ENCODE measurements around the gene ALAS1.
A peak's percentile ranks its signal among the peaks of the same experiment; 100 is the strongest.

The ALAS1 gene

DNA sequence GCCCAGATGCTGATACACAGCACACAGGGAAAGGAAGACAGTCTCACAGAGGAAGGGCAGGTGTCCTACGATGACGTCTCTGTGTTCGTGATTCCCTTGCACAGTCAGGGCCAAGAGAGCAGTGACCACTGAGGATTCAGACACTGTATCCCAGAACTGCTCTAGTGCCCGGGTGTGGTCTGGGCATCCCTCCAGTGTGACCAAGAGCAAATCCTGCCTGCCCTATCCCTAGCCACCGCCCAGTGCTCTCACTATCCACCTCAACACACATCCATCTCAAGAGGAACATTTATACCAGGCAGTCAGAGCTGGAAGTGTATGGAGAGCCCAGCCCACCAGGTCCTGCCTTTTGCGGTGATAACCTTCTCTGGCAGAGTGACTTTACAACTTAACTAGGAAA, 51.7 kb downstream of the ALAS1 start:
- no peak for DNase-seq (ENCODE audit: low read depth)

DNA sequence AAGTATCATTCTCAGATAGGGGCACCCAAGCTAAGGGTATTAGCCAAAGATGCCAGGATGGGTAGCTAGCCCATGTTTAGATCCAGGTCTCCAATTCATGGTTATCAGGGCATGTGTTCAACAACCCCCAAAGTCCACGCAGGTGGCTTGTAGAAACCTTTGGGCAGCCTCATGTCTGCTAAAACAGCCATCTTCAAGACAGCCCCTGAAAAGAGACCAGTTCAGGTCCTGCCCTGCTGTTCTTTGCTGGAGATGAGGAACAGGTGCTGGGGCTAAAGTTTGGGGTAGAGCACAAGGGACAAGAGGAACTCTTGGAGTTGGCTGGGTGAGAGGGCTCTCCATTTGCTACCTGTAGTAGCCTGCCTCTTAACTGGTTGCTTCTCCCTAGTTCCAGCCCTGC, 52.2 kb downstream of the ALAS1 start:
- no peak for DNase-seq (ENCODE audit: low read depth)

DNA sequence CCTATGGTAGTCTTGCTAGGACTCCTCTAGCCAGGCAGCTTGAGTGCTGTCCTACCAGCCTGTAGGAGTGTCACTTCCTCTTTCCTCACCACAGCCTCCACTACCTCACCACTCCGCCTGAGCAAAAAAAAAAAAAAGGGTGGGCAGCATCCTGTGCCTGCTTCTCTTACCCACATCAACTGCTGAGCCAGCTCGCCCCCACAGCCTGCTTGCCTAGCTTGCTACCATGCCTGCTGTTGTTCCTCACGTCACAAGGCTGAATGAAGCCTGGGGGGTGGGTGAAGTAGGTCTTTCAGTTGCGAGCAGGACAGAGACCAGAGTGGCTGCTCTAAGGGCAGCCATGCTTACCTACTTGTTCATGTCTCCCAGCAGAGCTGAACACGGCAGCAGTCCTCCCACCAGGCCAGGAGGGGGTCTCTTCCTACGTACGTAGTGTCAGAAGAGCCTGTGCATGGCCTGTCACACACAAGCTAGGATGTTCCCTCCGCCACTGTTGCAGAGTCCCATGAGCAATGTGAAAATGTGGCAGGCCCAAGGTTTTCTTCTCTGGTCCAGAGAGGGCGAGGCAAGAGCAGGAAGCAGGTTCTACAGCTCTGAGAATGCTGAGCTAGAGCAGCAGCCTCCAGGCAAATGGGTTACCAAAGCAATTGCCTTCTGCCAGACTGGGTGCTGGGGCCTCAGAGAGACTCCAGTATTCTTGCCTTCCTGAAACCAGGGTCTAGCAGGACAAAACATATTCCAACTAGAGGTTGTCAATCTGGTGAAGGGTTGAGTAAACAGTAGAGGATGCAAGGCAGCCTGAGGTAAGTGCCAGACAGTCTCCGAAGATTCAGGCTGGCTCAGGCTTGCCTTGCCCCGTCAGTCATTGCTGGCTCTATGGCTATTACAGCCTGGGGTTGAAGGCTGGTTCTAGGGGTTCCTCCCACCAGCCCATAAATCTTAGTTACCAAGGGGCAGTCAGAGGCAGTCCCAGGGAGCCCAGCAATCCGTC, 55.6 kb downstream of the ALAS1 start:
- peak; percentile 73 for DNase-seq (ENCODE audit: low read depth)

DNA sequence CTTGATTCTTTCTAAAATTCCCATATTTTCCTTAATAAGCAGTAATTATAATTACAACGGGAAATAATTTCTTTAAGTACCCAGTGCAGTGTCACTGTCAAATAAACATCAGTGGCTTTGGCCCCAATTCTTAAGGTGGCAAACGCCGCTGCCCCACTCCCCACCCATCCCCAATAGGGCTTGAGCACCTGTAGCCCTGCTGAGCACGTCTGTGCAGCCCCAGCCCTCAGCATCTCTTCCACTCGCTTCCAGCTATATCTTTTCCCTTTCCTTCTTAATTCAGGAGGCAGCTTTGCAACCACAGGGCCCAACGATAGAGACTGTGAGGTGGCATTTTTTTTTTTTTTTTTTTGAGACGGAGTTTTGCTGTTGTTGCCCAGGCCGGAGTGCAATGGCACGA, 56.6 kb downstream of the ALAS1 start:
- DNase-seq (ENCODE audit: low read depth) = no peak

DNA sequence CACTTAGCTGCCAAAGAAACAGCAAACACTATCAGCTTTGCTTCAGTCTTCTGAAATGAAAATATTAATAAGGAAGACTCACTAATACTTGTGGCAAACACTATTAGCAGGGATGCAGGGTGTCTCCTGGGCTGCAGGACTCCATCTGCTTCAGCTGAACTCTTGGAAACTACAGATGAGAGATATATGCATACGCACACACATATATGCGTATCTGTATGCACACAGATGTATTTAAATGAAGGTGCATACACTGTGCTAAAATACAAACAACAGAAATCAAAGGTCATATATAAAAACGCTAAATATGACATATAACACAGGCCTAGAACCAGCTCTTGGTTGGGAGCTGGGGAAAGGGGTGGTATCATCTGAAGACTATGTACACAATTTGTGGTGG, 58.2 kb downstream of the ALAS1 start:
- no peak for DNase-seq (ENCODE audit: low read depth)

DNA sequence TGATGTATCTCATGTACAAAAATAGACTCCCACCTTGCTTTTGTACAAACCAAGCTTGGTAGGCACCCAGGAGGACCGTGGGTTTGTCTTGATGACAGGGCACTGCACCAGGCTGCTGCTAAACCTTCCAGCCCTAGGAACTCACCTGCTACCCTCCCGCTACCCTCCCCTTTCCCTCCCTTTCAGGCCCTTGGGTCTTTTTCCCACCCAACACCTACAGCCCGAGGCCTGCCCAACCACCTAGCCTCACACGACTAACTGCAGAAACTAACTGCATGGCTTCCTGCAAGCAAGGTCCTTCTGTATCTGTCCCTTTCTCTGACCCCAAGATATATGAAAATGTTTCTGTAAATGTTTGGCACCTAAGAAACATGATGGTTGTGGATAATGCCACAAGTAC, 58.7 kb downstream of the ALAS1 start:
- no peak for DNase-seq (ENCODE audit: low read depth)

DNA sequence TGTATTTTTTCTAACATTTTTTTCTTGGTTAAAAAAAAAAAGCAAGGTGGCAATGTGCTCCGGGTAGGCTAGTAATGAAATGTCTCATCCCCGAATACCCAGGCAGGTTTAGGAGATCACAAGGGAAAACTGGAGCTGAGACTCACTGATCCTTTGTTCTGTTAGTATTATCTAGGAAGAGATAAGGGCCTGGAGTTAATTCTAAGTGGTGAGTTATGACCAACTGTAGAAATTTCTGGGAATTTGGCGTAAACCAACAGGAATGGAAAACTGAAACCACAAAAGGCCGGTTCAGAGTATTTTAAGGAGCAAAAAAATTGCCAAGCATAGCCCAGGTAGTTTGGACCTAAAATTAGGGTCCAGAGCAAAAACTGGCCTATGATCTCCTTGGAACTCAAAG, 60.0 kb downstream of the ALAS1 start:
- DNase-seq (ENCODE audit: low read depth) = no peak

DNA sequence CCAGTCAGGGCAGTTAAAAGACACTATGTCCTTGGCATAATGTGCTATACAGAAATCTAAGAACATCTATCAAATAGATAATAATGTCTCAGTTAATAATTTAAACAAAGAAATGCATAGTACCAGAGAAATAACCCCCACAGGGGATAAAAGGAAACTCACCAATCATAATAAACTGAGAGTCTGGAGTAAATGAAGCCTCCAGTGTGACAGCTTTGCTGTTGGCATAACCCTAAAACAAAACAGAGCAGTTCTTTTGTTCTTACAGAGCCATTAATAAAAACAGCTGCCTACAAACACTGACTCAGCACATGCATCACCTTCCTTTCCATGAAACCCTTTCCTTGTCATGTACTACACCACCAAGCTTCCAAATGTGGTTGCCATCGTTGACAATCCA, 61.1 kb downstream of the ALAS1 start:
- DNase-seq (ENCODE audit: low read depth) = no peak

DNA sequence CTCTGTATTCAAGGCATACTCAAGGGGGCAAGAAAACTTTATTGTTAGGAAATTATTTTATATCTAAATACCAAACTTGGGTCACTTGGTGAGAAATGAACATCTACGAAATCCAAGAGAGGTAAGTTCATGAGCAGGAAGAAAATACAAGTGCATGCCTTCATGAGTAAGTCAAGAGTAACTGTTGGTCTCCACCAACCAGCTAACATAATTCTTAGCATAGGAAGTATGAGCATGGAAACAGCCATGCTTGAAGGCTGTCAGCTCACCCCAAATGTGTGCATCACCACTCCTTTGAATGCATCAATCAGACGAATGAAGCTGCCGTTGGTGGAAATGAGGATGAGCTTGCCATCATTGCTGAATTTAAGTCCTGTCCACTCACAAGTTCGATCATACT, 61.5 kb downstream of the ALAS1 start:
- no peak for DNase-seq (ENCODE audit: low read depth)

DNA sequence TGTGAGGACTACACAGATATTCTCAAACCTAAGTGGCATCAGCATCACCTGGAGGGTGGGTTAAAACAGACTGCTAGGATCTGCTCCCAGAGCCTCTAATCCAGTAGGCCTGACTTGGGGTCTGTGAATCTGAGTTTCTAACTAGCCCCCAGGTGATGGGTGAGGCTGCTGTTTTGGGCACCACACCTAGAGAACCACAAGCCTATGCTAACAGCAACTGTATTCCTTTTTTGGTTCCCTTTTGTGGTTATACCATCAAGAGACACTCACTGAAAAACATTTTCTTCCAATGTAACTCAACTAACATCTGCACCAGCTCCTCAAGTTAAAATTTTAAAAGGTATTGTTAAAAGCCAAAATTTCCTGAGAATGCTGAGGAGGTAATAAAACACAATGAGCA, 64.5 kb downstream of the ALAS1 start:
- no peak for DNase-seq (ENCODE audit: low read depth)
